ENCODE results near the gene DPCD. TPM values are rescaled to one million over a fixed set of nuclear protein-coding genes. Genes with fewer than 3 reads are reported as not detected.

The DPCD gene
- total and polyA plus RNA-seq, 2 of the 8 experiments (the other 6 are each of a cell fraction or from before 2014, with no cell fraction given), result 21.2 to 31.4 TPM

DNA sequence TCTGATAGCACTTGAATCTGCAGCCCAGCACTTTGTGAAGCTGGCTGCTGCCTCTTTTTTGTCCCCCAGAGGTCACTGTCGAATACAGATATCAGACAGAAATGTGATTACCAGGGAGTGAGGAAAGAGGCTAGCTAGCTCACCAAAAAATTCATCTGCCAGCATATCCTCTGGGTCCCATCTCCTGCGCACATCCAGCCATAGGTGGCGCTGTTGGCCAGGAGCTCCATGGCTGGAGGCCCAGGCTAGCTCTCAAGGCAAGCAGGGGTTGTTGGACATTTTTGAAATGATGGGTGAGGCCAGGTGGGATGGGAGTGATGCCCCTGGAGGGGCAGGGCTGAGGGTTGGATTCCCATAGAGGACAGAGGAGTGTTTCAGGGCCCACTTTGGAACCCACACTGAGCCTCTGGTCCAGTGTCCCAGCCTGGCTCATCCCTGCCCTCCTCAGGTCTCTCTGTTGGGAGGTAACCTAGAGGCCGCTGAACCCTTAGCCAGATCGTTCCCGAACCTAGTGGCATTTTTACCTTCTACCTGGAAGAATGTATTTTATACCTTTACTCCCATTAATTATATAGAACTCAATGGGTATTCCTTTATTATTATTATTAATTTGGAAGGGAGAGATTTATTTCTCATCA is 14.8 kb downstream of the DPCD start:
- no peak overlapping the region for H2AK5ac ChIP-seq (ENCODE audit: low read depth, low read length)
- H2BK5ac ChIP-seq (ENCODE audit: low read depth, low read length), result no peak overlapping the region
- no peak overlapping the region for H2BK12ac ChIP-seq (ENCODE audit: low read depth, low read length)
- H2BK20ac ChIP-seq (ENCODE audit: low read length), result no peak overlapping the region
- no peak overlapping the region for H3K4me2 ChIP-seq (ENCODE audit: insufficient read depth in 1 of 2, low read depth in 2 of 2, low read length in 2 of 2)
- no peak overlapping the region for H3K56ac ChIP-seq (replicated peaks; ENCODE audit: insufficient read length, low read depth, low read length)
- H3K79me1 ChIP-seq (ENCODE audit: low read depth, low read length), result no peaks in the 10 kb centered on the region
- H4K8ac ChIP-seq (ENCODE audit: extremely low read depth, insufficient read depth, low read length), result no peak overlapping the region
- peaks cover 2 to 9% (median 3%) of the 10 kb centered on the region in 4 experiments; a peak in 4 of 7 replicates for H3K4me1 ChIP-seq (replicated peaks in 1 of 4; ENCODE audit: control insufficient read depth in 3 of 4, insufficient read depth in 4 of 4, low read length in 3 of 4)
- H3K79me2 ChIP-seq (ENCODE audit: control insufficient read depth in 1 of 2, insufficient read depth in 2 of 2, low read length in 2 of 2), result no peaks in the 10 kb centered on the region
- H3K4ac ChIP-seq (replicated peaks; ENCODE audit: insufficient read length, low read depth, low read length), result no peak overlapping the region
- H3K9me3 ChIP-seq (ENCODE audit: insufficient read depth in 2 of 2, low read depth in 1 of 2, low read length in 1 of 2), result no peaks in the 10 kb centered on the region
- ChIA-PET CTCF (ENCODE audit: partially characterized antibody) (interaction anchor here (0.6 to 17.3 kb wide), 45 partner anchors 9 to 234 kb away, joined by 3 to 246 read pairs (median 5); partner anchors contain the start of genes DPCD, NPM3 and POLL), POLR2A (ENCODE audit: partially characterized antibody) (interaction anchor here (1.0 to 1.3 kb wide), 5 partner anchors 25 to 180 kb away, joined by 3 to 6 read pairs (median 4); partner anchors contain the start of gene NPM3)
- H3K27ac ChIP-seq (ENCODE audit: low read depth, low read length), result no peak overlapping the region
- no peak overlapping the region for H3K9ac ChIP-seq (replicated peaks in 1 of 4; ENCODE audit: extremely low read depth in 1 of 4, low read depth in 3 of 4, low read length in 3 of 4)
- no peak overlapping the region for H3K18ac ChIP-seq (ENCODE audit: extremely low read depth, low read length)
- no peak overlapping the region for H3K4me3 ChIP-seq (ENCODE audit: extremely low read depth in 1 of 4, insufficient read depth in 2 of 4, low read depth in 3 of 4, low read length in 4 of 4)
- H3K36me3 ChIP-seq (ENCODE audit: control insufficient read depth in 2 of 4, insufficient read depth in 4 of 4, low read length in 3 of 4), result no peaks in the 10 kb centered on the region
- H3K14ac ChIP-seq (ENCODE audit: insufficient read length), result no peak overlapping the region
- H4K20me1 ChIP-seq (replicated peaks in 1 of 2; ENCODE audit: control insufficient read depth in 1 of 2, insufficient read depth in 2 of 2, low read length in 2 of 2), result no peaks in the 10 kb centered on the region
- no peaks in the 10 kb centered on the region for H3K27me3 ChIP-seq (replicated peaks in 1 of 4; ENCODE audit: control insufficient read depth in 3 of 4, extremely low read depth in 1 of 4, insufficient read depth in 3 of 4, low read length in 3 of 4)
- DNase-seq (ENCODE audit: low read depth in 1 of 2, low spot score in 2 of 2), result peak; percentile 81 to 94
- no peak overlapping the region for H4K5ac ChIP-seq (ENCODE audit: insufficient read length, low read depth, low read length)
- no peak overlapping the region for H2BK120ac ChIP-seq (replicated peaks; ENCODE audit: low read depth, low read length)
- no peak overlapping the region for H4K91ac ChIP-seq (replicated peaks; ENCODE audit: insufficient read length, low read length)
- no peak overlapping the region for H2AFZ ChIP-seq (ENCODE audit: low read length)
- WGBS, 2 experiments (ENCODE audit: extremely low coverage in 1 of 2, insufficient coverage in 1 of 2, insufficient read length in 1 of 2, insufficient replicate concordance in 2 of 2, low coverage in 1 of 2, low lambda C conversion rate in 2 of 2, missing lambda C conversion rate in 1 of 2), result 48% methylated on average over 6 of the region's 6 CpGs; no CpG with 5 or more reads in 1 of the 2 experiments
- no peak overlapping the region for H2BK15ac ChIP-seq (ENCODE audit: low read length)
- no peaks in the 10 kb centered on the region for H3K23me2 ChIP-seq (ENCODE audit: low read depth, low read length)
- H3K23ac ChIP-seq (ENCODE audit: insufficient read length), result no peak overlapping the region
- peak; percentile 98 for FAIRE-seq
- TF ChIP-seq RAD21 (IDR thresholded peaks at IDR 0.05 in 1 of 2, conservative IDR thresholded peaks at IDR 0.05 in 1 of 2; ENCODE audit: low read depth in 2 of 2, low read length in 2 of 2) (peak; percentile 98), SIN3A (conservative IDR thresholded peaks at IDR 0.05 in 1 of 2, IDR thresholded peaks at IDR 0.05 in 1 of 2; ENCODE audit: low read depth in 1 of 2, low read length in 2 of 2) (peak in 1 of 2 experiments; percentile 83; a peak in 2 of 4 replicates), YY1 (IDR thresholded peaks at IDR 0.05; ENCODE audit: low read depth, low read length) (peak; percentile 71), HDAC6 (IDR thresholded peaks at IDR 0.05; ENCODE audit: low read depth, low read length) (no peak)
- TF ChIP-seq, protein P1, sequence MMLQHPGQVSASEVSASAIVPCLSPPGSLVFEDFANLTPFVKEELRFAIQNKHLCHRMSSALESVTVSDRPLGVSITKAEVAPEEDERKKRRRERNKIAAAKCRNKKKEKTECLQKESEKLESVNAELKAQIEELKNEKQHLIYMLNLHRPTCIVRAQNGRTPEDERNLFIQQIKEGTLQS (IDR thresholded peaks at IDR 0.05; ENCODE audit: insufficient read depth, low read depth, low read length), result no peak
- TF ChIP-seq, protein P2, sequence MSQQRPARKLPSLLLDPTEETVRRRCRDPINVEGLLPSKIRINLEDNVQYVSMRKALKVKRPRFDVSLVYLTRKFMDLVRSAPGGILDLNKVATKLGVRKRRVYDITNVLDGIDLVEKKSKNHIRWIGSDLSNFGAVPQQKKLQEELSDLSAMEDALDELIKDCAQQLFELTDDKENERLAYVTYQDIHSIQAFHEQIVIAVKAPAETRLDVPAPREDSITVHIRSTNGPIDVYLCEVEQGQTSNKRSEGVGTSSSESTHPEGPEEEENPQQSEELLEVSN (IDR thresholded peaks at IDR 0.05), result no peak
- TF ChIP-seq, protein P3, sequence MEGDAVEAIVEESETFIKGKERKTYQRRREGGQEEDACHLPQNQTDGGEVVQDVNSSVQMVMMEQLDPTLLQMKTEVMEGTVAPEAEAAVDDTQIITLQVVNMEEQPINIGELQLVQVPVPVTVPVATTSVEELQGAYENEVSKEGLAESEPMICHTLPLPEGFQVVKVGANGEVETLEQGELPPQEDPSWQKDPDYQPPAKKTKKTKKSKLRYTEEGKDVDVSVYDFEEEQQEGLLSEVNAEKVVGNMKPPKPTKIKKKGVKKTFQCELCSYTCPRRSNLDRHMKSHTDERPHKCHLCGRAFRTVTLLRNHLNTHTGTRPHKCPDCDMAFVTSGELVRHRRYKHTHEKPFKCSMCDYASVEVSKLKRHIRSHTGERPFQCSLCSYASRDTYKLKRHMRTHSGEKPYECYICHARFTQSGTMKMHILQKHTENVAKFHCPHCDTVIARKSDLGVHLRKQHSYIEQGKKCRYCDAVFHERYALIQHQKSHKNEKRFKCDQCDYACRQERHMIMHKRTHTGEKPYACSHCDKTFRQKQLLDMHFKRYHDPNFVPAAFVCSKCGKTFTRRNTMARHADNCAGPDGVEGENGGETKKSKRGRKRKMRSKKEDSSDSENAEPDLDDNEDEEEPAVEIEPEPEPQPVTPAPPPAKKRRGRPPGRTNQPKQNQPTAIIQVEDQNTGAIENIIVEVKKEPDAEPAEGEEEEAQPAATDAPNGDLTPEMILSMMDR (IDR thresholded peaks at IDR 0.05; ENCODE audit: control extremely low read depth in 1 of 3, insufficient read depth in 1 of 3, low read depth in 1 of 3, low read length in 3 of 3), result peak; percentile 93 to 100 (median 97)

Data from H1 (cell line).